H9 (cell line): ENCODE results near the gene MRPS27. TPM values are rescaled to one million over a fixed set of nuclear protein-coding genes. Genes with fewer than 3 reads are reported as not detected.

ENCODE experiments used
- DNase-seq: peaks from one replicate; pipeline ENCODE4 v3.0.0-alpha.2; 2017
- H2AFZ ChIP-seq: one replicate; pipeline ENCODE4 v1.6.1; 2013; ENCODE audit warnings: mild to moderate bottlenecking, low read length, control low read depth, moderate library complexity
- H2AK5ac ChIP-seq: 2 replicates; pipeline ENCODE4 v1.6.1; 2013; ENCODE audit warnings: low read length, control low read depth, mixed read lengths; ENCODE audit not compliant: insufficient read length
- H2BK120ac ChIP-seq: one replicate; pipeline ENCODE4 v1.6.1; 2013; ENCODE audit warnings: low read depth, mild to moderate bottlenecking, low read length, control low read depth, inconsistent platforms; ENCODE audit not compliant: poor library complexity, severe bottlenecking
- H2BK12ac ChIP-seq: 2 replicates; pipeline ENCODE4 v1.6.1; 2013; ENCODE audit warnings: low read length, control low read depth, mixed read lengths, low read depth; ENCODE audit not compliant: insufficient read length
- H2BK15ac ChIP-seq: 2 replicates; pipeline ENCODE4 v1.6.1; 2013; ENCODE audit warnings: low read depth, low read length, control low read depth
- H2BK20ac ChIP-seq: one replicate; pipeline ENCODE4 v1.6.1; 2013; ENCODE audit warnings: low read depth, mild to moderate bottlenecking, low read length, control low read depth, inconsistent platforms; ENCODE audit not compliant: poor library complexity, severe bottlenecking
- H2BK5ac ChIP-seq: 2 replicates; pipeline ENCODE4 v1.6.1; 2013; ENCODE audit warnings: low read length, control low read depth, mixed read lengths; ENCODE audit not compliant: insufficient read length
- H3K14ac ChIP-seq: 2 replicates; pipeline ENCODE4 v1.6.1; 2013; ENCODE audit warnings: low read length, control low read depth; ENCODE audit not compliant: insufficient read depth
- H3K18ac ChIP-seq: 2 replicates; pipeline ENCODE4 v1.6.1; 2013; ENCODE audit warnings: low read depth, mild to moderate bottlenecking, mixed read lengths, low read length, control low read depth; ENCODE audit not compliant: insufficient read length
- H3K23ac ChIP-seq: 2 replicates; pipeline ENCODE4 v1.6.1; 2013; ENCODE audit warnings: low read length, control low read depth, mixed read lengths, low read depth; ENCODE audit not compliant: insufficient read length
- H3K23me2 ChIP-seq: 2 replicates; pipeline ENCODE4 v1.6.1; 2013; ENCODE audit warnings: low read depth, mild to moderate bottlenecking, mixed read lengths, low read length, control low read depth; ENCODE audit not compliant: insufficient read length, poor library complexity, severe bottlenecking
- H3K27ac ChIP-seq: 2 replicates; pipeline ENCODE4 v1.5.1; 2013; ENCODE audit warnings: low read length, control low read depth, mixed read lengths, low read depth; ENCODE audit not compliant: insufficient read length
- H3K27me3 ChIP-seq: 2 replicates; pipeline ENCODE4 v1.6.1; 2013; ENCODE audit warnings: low read length, control low read depth, inconsistent platforms; ENCODE audit not compliant: insufficient read depth
- H3K4ac ChIP-seq: 2 replicates; pipeline ENCODE4 v1.6.1; 2013; ENCODE audit warnings: low read depth, mild to moderate bottlenecking, control low read depth, inconsistent platforms, low read length, moderate library complexity
- H3K4me1 ChIP-seq: 2 replicates; pipeline ENCODE4 v1.6.1; 2013; ENCODE audit warnings: low read length, control low read depth, inconsistent platforms; ENCODE audit not compliant: insufficient read depth
- H3K4me2 ChIP-seq: 2 replicates; pipeline ENCODE4 v1.6.1; 2013; ENCODE audit warnings: low read length, control low read depth, mixed read lengths; ENCODE audit not compliant: insufficient read length, insufficient read depth
- H3K56ac ChIP-seq: 2 replicates; pipeline ENCODE4 v1.6.1; 2013; ENCODE audit warnings: low read depth, mild to moderate bottlenecking, mixed read lengths, low read length, control low read depth; ENCODE audit not compliant: insufficient read length
- H3K79me1 ChIP-seq: 2 replicates; pipeline ENCODE4 v1.6.1; 2013; ENCODE audit warnings: low read depth, mild to moderate bottlenecking, moderate library complexity, low read length, control low read depth, inconsistent platforms; ENCODE audit not compliant: insufficient read depth, poor library complexity, severe bottlenecking
- H3K79me2 ChIP-seq: 2 replicates; pipeline ENCODE4 v1.6.1; 2013; ENCODE audit warnings: low read length, control low read depth, inconsistent platforms; ENCODE audit not compliant: insufficient read depth
- H3K9ac ChIP-seq: 2 replicates; pipeline ENCODE4 v1.6.1; 2013; ENCODE audit warnings: low read length, control low read depth, mixed read lengths; ENCODE audit not compliant: insufficient read length; ENCODE audit errors: extremely low read depth
- H3K9me3 ChIP-seq: one replicate; pipeline ENCODE4 v1.6.1; 2013; ENCODE audit warnings: low read depth, low read length, inconsistent platforms; ENCODE audit not compliant: control insufficient read depth
- H3T11ph ChIP-seq: one replicate; pipeline ENCODE4 v1.6.1; 2013; ENCODE audit warnings: mild to moderate bottlenecking, low read length, control low read depth, inconsistent platforms
- H4K20me1 ChIP-seq: one replicate; pipeline ENCODE4 v1.6.1; 2013; ENCODE audit not compliant: control insufficient read depth, insufficient read length, insufficient read depth
- H4K5ac ChIP-seq: 2 replicates; pipeline ENCODE4 v1.6.1; 2013; ENCODE audit warnings: low read depth, mild to moderate bottlenecking, mixed read lengths, low read length, control low read depth; ENCODE audit not compliant: insufficient read length
- H4K8ac ChIP-seq: replicated peaks from 2 replicates; pipeline ENCODE4 v1.6.1; 2013; ENCODE audit warnings: low read length, control low read depth, mixed read lengths, low read depth; ENCODE audit not compliant: insufficient read length
- H4K91ac ChIP-seq: 2 replicates; pipeline ENCODE4 v1.6.1; 2013; ENCODE audit warnings: low read depth, mild to moderate bottlenecking, moderate library complexity, mixed read lengths, low read length, control low read depth; ENCODE audit not compliant: insufficient read length
- H3K27ac Mint-ChIP-seq, 3 experiments: 2 replicates in 2 of 3; 3 replicates in 1 of 3; pipeline ENCODE4 v1.8.0; 2020 to 2021; ENCODE audit warnings: mixed read lengths in 3 of 3, mild to moderate bottlenecking in 1 of 3, moderate library complexity in 1 of 3
- H3K27me3 Mint-ChIP-seq: 2 replicates; pipeline ENCODE4 v1.8.0; 2021; ENCODE audit warnings: low read depth, mild to moderate bottlenecking, moderate library complexity, mixed read lengths
- H3K36me3 Mint-ChIP-seq, 3 experiments: 2 replicates in 2 of 3; 3 replicates in 1 of 3; pipeline ENCODE4 v1.8.0; 2020 to 2021; ENCODE audit warnings: low read depth in 3 of 3, mixed read lengths in 3 of 3; ENCODE audit not compliant: insufficient read depth in 1 of 3
- H3K4me1 Mint-ChIP-seq, 2 experiments: 2 replicates each; pipeline ENCODE4 v1.8.0; 2020; ENCODE audit warnings: mixed read lengths in 2 of 2
- H3K4me3 Mint-ChIP-seq, 2 experiments: 2 replicates in 1 of 2; 3 replicates in 1 of 2; pipeline ENCODE4 v1.8.0; 2020 to 2021; ENCODE audit warnings: mild to moderate bottlenecking in 2 of 2, mixed read lengths in 2 of 2, moderate library complexity in 1 of 2
- H3K9me3 Mint-ChIP-seq, 2 experiments: 2 replicates in 1 of 2; 3 replicates in 1 of 2; pipeline ENCODE4 v1.8.0; 2020; ENCODE audit warnings: mild to moderate bottlenecking in 2 of 2, mixed read lengths in 2 of 2, moderate library complexity in 1 of 2
- WGBS: extraction: QIAGEN DNeasy Blood & Tissue Kit; methylation state at CpG from one replicate; pipeline ENCODE4 v1.1.7; 2013; ENCODE audit warnings: missing lambda C conversion rate, low lambda C conversion rate, mixed read lengths; ENCODE audit not compliant: insufficient read length; ENCODE audit errors: extremely low coverage; 5-methylcytosine and 5-hydroxymethylcytosine counted together
- total RNA-seq: library from RNA; stranded (reverse); gene quantifications from 2 replicates; pipeline ENCODE4 v1.2.1, GENCODE V29; 2021
- TF ChIP-seq, protein P1 (sequence below): fragments of 200-600 bp; sonication (generic); conservative IDR thresholded peaks from 3 replicates; pipeline ENCODE4 v1.8.0; 2021; ENCODE audit warnings: antibody characterized with exemption, mild to moderate bottlenecking

MRPS27 gene
- total RNA-seq, 1 experiment from 2014 or later: 83.3 TPM

DNA sequence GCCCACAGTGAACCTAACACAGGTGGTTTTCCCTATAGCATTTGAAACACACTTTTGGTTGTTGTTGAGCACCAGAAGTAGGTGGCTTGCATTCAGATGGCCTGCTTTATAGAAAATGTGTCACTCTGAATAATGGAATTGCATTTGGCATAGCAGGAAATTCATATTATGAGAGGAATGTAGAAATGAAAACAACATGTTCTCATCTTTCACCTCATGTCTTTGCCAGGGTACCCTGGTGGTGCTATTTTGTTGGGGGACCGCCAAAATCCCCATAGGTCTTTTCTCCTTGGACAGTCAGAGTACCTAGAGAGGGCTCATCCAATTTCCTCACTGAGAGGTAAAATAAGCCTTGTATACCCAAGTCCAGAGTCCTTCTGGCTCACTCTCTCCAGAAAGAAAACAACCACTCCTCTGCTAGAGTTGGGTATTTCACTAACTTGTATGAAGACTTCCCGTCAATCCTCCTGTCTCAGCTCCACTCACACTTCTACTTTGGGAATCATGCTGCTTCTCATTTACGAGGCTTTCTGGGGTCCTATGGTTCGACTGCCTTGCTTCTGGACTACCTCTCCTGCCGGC, 67.4 kb downstream of the MRPS27 start:
- no peak overlapping the region for H2BK12ac ChIP-seq
- no peak overlapping the region for H3K9ac ChIP-seq
- no peak overlapping the region for H2AK5ac ChIP-seq
- H4K91ac ChIP-seq: no peak overlapping the region
- TF ChIP-seq, protein P1, sequence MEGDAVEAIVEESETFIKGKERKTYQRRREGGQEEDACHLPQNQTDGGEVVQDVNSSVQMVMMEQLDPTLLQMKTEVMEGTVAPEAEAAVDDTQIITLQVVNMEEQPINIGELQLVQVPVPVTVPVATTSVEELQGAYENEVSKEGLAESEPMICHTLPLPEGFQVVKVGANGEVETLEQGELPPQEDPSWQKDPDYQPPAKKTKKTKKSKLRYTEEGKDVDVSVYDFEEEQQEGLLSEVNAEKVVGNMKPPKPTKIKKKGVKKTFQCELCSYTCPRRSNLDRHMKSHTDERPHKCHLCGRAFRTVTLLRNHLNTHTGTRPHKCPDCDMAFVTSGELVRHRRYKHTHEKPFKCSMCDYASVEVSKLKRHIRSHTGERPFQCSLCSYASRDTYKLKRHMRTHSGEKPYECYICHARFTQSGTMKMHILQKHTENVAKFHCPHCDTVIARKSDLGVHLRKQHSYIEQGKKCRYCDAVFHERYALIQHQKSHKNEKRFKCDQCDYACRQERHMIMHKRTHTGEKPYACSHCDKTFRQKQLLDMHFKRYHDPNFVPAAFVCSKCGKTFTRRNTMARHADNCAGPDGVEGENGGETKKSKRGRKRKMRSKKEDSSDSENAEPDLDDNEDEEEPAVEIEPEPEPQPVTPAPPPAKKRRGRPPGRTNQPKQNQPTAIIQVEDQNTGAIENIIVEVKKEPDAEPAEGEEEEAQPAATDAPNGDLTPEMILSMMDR: no peak
- H3K56ac ChIP-seq: no peak overlapping the region
- Mint-ChIP-seq H3K9me3 (no peaks in the 10 kb centered on the region), H3K27me3 (no peaks in the 10 kb centered on the region), H3K27ac (no peak overlapping the region; a peak in 3 of 7 replicates), H3K4me3 (no peak overlapping the region), H3K36me3 (peaks cover 0 to 6% (median 2%) of the 10 kb centered on the region in 3 experiments; a peak in 4 of 7 replicates), H3K4me1 (peaks cover 16 to 17% of the 10 kb centered on the region in 2 experiments)
- H3K4me1 ChIP-seq: peaks cover 3% of the 10 kb centered on the region
- H2AFZ ChIP-seq: no peak overlapping the region
- no peaks in the 10 kb centered on the region for H3K79me2 ChIP-seq
- H3K23me2 ChIP-seq: no peaks in the 10 kb centered on the region
- H2BK120ac ChIP-seq: no peak overlapping the region
- H2BK15ac ChIP-seq: no peak overlapping the region
- H2BK5ac ChIP-seq: no peak overlapping the region
- no peak overlapping the region for H3K14ac ChIP-seq
- no peak for DNase-seq
- H3K27ac ChIP-seq: no peak overlapping the region
- no peaks in the 10 kb centered on the region for H3K9me3 ChIP-seq
- H3K27me3 ChIP-seq: no peaks in the 10 kb centered on the region
- WGBS: no CpG with 5 or more reads among the region's 5 CpGs
- H3K4ac ChIP-seq: no peak overlapping the region
- no peak overlapping the region for H2BK20ac ChIP-seq
- H4K20me1 ChIP-seq: no peaks in the 10 kb centered on the region
- no peak overlapping the region for H3T11ph ChIP-seq
- no peak overlapping the region for H3K23ac ChIP-seq
- no peak overlapping the region for H4K8ac ChIP-seq
- peaks cover 3% of the 10 kb centered on the region for H3K79me1 ChIP-seq
- no peak overlapping the region for H3K4me2 ChIP-seq
- H3K18ac ChIP-seq: no peak overlapping the region
- H4K5ac ChIP-seq: no peak overlapping the region
